A549 (cell line): ENCODE data around the gene MUC2. TPM values are rescaled to one million over a fixed set of nuclear protein-coding genes. Genes with fewer than 3 reads are reported as not detected.

ENCODE experiments used
- ATAC-seq, 2 experiments: fragments of 200-7000 bp in 1 of 2; fragments of >200 bp in 1 of 2; cut with Nextera tagmentation in 1 of 2; cut with Tn5 transposase in 1 of 2; 3 replicates each; pipeline versions ENCODE4 v1.8.0 to v1.9.1; 2018 to 2020; ENCODE audit warnings: mild to moderate bottlenecking in 1 of 2, moderate library complexity in 1 of 2
- CTCF ChIA-PET: fragments of 300-600 bp; sonication (Branson Sonifier 250); formaldehyde crosslinking; extraction: SDS; loops from one replicate; lab custom pipeline; 2021; ENCODE audit warnings: antibody characterized with exemption, inconsistent platforms; lab: Yijun Ruan, JAX
- POLR2A ChIA-PET: fragments of 350-600 bp; formaldehyde crosslinking; extraction: SDS; loops from one replicate; lab custom pipeline; 2021; ENCODE audit warnings: antibody characterized with exemption, inconsistent platforms; lab: Yijun Ruan, JAX
- DNase-seq, 2 experiments: peaks; one replicate each; pipeline versions ENCODE4 v3.0.0 to v3.0.0-alpha.2; 2011 to 2016; ENCODE audit warnings: low read depth in 1 of 2, low spot score in 1 of 2
- FAIRE-seq: peaks from 2 replicates; lab custom pipeline; 2011; peaks lifted over from hg19 to GRCh38; lab: Jason Lieb, UNC
- H3K27ac ChIP-seq, 2 experiments: fragments of >200 bp; sonication (Bioruptor Twin); formaldehyde crosslinking; 3 replicates each; pipeline ENCODE4 v1.5.1; 2016 to 2017
- H3K4me1 ChIP-seq: fragments of >200 bp; sonication (Bioruptor Twin); formaldehyde crosslinking; 3 replicates; pipeline ENCODE4 v1.6.1; 2016
- H3K4me2 ChIP-seq: fragments of >200 bp; sonication (Bioruptor Twin); formaldehyde crosslinking; 3 replicates; pipeline ENCODE4 v1.6.1; 2016
- H3K4me3 ChIP-seq: fragments of >200 bp; sonication (Bioruptor Twin); formaldehyde crosslinking; 3 replicates; pipeline ENCODE4 v1.5.1; 2016
- H3K9me3 ChIP-seq: fragments of >200 bp; sonication (Bioruptor Twin); formaldehyde crosslinking; 3 replicates; pipeline ENCODE4 v1.6.1; 2016
- BHLHE40 ChIP-seq: IDR thresholded peaks from 2 replicates; pipeline ENCODE4 v1.6.1; 2012; ENCODE audit warnings: low read depth, low read length, inconsistent platforms
- CBX2 ChIP-seq: fragments of 200-600 bp; sonication (generic); IDR thresholded peaks from 2 replicates; pipeline ENCODE4 v1.6.1; 2016; ENCODE audit warnings: low read depth, mild to moderate bottlenecking, borderline replicate concordance
- CHD4 ChIP-seq: fragments of 200-600 bp; sonication (generic); IDR thresholded peaks from 2 replicates; pipeline ENCODE4 v1.6.1; 2016; ENCODE audit warnings: antibody characterized with exemption, mild to moderate bottlenecking, borderline replicate concordance
- FOSL2 ChIP-seq, 2 experiments: fragments of 450-650 bp in 1 of 2; fragments of >200 bp in 1 of 2; sonication (Bioruptor Twin) in 1 of 2; formaldehyde crosslinking; IDR thresholded peaks; 2 replicates each; pipeline versions ENCODE4 v1.5.0 to v1.6.1; 2016 to 2020; ENCODE audit warnings: mild to moderate bottlenecking in 1 of 2, moderate library complexity in 1 of 2
- HOXA7 ChIP-seq: fragments of 250-450 bp; sonication (Bioruptor Pico); IDR thresholded peaks from 2 replicates; pipeline ENCODE4 v1.5.0; 2020; ENCODE audit warnings: mild to moderate bottlenecking, moderate library complexity
- HOXB13 ChIP-seq: fragments of 250-450 bp; sonication (Bioruptor Pico); IDR thresholded peaks from 2 replicates; pipeline ENCODE4 v1.5.0; 2020; ENCODE audit warnings: low read depth, mild to moderate bottlenecking, moderate library complexity
- HOXB5 ChIP-seq: fragments of 250-450 bp; sonication (Bioruptor Pico); IDR thresholded peaks from 2 replicates; pipeline ENCODE4 v1.5.0; 2020; ENCODE audit warnings: mild to moderate bottlenecking, moderate library complexity
- JUNB ChIP-seq: fragments of >200 bp; sonication (Bioruptor Twin); formaldehyde crosslinking; IDR thresholded peaks from 2 replicates; pipeline ENCODE4 v1.6.1; 2016
- KDM5A ChIP-seq: fragments of 200-600 bp; sonication (generic); IDR thresholded peaks from 2 replicates; pipeline ENCODE4 v1.6.1; 2016; ENCODE audit warnings: antibody characterized with exemption, mild to moderate bottlenecking
- MAFK ChIP-seq: fragments of 450-650 bp; IDR thresholded peaks from 2 replicates; pipeline ENCODE4 v1.6.1; 2014; ENCODE audit not compliant: partially characterized antibody
- MAZ ChIP-seq: fragments of 150-350 bp; IDR thresholded peaks from 2 replicates; pipeline ENCODE4 v1.6.1; 2014; ENCODE audit warnings: antibody characterized with exemption, low read depth, low read length, borderline replicate concordance
- MYC ChIP-seq: IDR thresholded peaks from 2 replicates; pipeline ENCODE4 v1.6.1; 2012; ENCODE audit warnings: mild to moderate bottlenecking, inconsistent platforms, low read length, improper control_type of control experiment, borderline replicate concordance
- PHF8 ChIP-seq: fragments of 200-600 bp; sonication (generic); IDR thresholded peaks from 2 replicates; pipeline ENCODE4 v1.6.1; 2016; ENCODE audit warnings: low read depth, mild to moderate bottlenecking, antibody characterized with exemption, moderate library complexity, borderline replicate concordance
- RCOR1 ChIP-seq: fragments of 150-350 bp; IDR thresholded peaks from 2 replicates; pipeline ENCODE4 v1.6.1; 2014; ENCODE audit warnings: antibody characterized with exemption, low read length, low read depth
- SREBF2 ChIP-seq: fragments of 450-650 bp; IDR thresholded peaks from 2 replicates; pipeline ENCODE4 v1.6.1; 2014; ENCODE audit warnings: mild to moderate bottlenecking, moderate library complexity
- TP53 ChIP-seq: fragments of 250-450 bp; sonication (Bioruptor Pico); IDR thresholded peaks from 2 replicates; pipeline ENCODE4 v1.5.0; 2021; ENCODE audit warnings: mild to moderate bottlenecking, moderate library complexity
- WGBS: methylation state at CpG from one replicate; pipeline ENCODE4 v1.1.6; 2017; ENCODE audit errors: missing lambda C conversion rate; 5-methylcytosine and 5-hydroxymethylcytosine counted together
- polyA plus RNA-seq, 4 experiments: library from polyadenylated mRNA; depleted of rRNA in 3 of 4; stranded (reverse); fragments of >200 nt; fragmentation: RNase III in 1 of 4; extraction: RNeasy Plus Mini Kit Qiagen cat#74134 plus additional on column Dnase treatment in 1 of 4; gene quantifications; 2 replicates in 3 of 4; 3 replicates in 1 of 4; pipeline ENCODE4 v1.2.3, GENCODE V29; 2011 to 2017
- TF ChIP-seq, protein P1 (sequence below): fragments of 450-650 bp; IDR thresholded peaks from 2 replicates; pipeline ENCODE4 v1.6.1; 2014; ENCODE audit warnings: antibody characterized with exemption
- TF ChIP-seq, protein P2 (sequence below): IDR thresholded peaks from 2 replicates; pipeline ENCODE4 v1.6.1; 2012
- TF ChIP-seq, protein P3 (sequence below): fragments of >200 bp; sonication (Bioruptor Twin); formaldehyde crosslinking; IDR thresholded peaks from 3 replicates; pipeline ENCODE4 v1.6.1; 2016

The MUC2 gene
- polyA plus RNA-seq, 2 of the 4 experiments (the other 2 are of a cell fraction) = 0.01 to 0.03 TPM

DNA sequence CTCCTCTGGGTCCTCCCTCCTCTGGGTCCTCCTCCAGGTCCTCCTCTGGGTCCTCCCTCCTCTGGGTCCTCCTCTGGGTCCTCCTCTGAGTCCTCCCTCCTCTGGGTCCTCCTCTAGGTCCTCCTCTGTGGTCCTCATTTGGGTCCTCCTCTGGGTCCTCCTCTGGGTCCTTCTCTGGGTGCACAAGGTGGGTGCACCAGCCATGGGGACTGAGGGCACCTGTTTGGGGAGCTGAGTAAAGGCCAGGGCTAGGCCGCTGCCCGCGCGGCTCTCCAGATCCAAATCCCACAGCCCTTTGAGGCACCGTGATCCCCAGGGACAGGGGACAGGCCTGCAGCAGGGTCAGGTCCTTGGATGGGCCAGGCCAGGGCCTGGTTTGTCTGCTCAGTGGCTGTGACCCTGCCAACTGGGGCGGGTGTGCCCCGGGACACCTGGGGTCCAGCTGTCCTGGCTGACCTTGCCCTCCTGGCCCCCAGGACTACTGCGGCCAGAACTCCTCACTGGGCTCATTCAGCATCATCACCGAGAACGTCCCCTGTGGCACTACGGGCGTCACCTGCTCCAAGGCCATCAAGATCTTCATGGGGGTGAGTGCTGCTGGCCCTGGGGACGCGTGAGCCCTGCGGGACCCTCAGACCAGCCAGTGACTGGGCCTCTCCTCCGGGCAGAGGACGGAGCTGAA lies 12.7 kb downstream of the MUC2 start:
- WGBS = 89% methylated on average over 9 of the region's 17 CpGs
- no peak for ATAC-seq
- H3K27ac ChIP-seq = no peak overlapping the region
- FAIRE-seq = no peak
- no peak overlapping the region for H3K4me2 ChIP-seq
- CTCF ChIA-PET = no interaction called here
- DNase-seq = no peak
- POLR2A ChIA-PET = no interaction called here
- H3K9me3 ChIP-seq = no peaks in the 10 kb centered on the region; the same call in 2 of the 3 replicates
- TF ChIP-seq, protein P1, sequence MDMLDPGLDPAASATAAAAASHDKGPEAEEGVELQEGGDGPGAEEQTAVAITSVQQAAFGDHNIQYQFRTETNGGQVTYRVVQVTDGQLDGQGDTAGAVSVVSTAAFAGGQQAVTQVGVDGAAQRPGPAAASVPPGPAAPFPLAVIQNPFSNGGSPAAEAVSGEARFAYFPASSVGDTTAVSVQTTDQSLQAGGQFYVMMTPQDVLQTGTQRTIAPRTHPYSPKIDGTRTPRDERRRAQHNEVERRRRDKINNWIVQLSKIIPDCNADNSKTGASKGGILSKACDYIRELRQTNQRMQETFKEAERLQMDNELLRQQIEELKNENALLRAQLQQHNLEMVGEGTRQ = no peak
- TF ChIP-seq RCOR1 = no peak
- H3K4me3 ChIP-seq = no peak overlapping the region
- H3K4me1 ChIP-seq = no peaks in the 10 kb centered on the region

DNA sequence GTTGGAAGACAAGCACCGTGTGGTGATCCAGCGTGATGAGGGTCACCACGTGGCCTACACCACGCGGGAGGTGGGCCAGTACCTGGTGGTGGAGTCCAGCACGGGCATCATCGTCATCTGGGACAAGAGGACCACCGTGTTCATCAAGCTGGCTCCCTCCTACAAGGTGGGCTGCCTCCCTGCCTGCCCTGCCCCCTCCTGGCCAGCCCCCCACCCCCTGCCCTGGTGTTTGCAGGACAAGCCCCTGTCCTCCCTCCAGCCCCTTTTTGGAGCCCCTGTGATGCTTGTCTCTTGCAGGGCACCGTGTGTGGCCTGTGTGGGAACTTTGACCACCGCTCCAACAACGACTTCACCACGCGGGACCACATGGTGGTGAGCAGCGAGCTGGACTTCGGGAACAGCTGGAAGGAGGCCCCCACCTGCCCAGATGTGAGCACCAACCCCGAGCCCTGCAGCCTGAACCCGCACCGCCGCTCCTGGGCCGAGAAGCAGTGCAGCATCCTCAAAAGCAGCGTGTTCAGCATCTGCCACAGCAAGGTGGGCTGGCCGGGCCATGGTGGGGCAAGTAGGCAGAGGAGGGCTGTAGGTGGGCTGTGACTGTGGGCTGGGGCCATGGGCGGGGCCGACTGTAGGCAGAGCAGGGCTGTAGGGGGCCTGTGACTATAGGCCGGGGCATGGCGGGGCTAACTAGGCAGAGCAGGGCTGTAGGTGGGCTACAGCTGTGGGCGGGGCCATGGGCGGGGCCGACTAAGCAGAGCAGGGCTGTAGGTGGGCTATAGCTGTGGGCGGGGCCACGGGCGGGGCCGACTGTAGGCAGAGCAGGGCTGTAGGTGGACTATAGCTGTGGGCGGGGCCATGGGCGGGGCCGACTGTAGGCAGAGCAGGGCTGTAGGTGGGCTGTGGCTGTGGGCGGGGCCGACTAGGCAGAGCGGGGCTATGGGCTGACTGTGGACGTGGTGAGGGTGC lies 13.6 kb downstream of the MUC2 start:
- ChIA-PET CTCF (interaction anchor here (0.6 kb wide), 1 partner anchor 14 kb away, joined by 3 read pairs; no protein-coding TSS in a partner anchor), POLR2A (no interaction called here)
- 81% methylated on average over 16 of the region's 40 CpGs for WGBS
- DNase-seq (no peak), ATAC-seq (no peak), FAIRE-seq (no peak)
- no peaks in the 10 kb centered on the region; the same call in 2 of the 3 replicates for H3K9me3 ChIP-seq
- no peak overlapping the region for H3K4me3 ChIP-seq
- no peak overlapping the region for H3K27ac ChIP-seq
- TF ChIP-seq CHD4 = no peak
- TF ChIP-seq, protein P1 = no peak
- TF ChIP-seq HOXB5 (CRISPR knock-in tag) = no peak
- no peak for TF ChIP-seq JUNB
- TF ChIP-seq CBX2 = no peak
- H3K4me2 ChIP-seq = no peak overlapping the region
- no peaks in the 10 kb centered on the region for H3K4me1 ChIP-seq

DNA sequence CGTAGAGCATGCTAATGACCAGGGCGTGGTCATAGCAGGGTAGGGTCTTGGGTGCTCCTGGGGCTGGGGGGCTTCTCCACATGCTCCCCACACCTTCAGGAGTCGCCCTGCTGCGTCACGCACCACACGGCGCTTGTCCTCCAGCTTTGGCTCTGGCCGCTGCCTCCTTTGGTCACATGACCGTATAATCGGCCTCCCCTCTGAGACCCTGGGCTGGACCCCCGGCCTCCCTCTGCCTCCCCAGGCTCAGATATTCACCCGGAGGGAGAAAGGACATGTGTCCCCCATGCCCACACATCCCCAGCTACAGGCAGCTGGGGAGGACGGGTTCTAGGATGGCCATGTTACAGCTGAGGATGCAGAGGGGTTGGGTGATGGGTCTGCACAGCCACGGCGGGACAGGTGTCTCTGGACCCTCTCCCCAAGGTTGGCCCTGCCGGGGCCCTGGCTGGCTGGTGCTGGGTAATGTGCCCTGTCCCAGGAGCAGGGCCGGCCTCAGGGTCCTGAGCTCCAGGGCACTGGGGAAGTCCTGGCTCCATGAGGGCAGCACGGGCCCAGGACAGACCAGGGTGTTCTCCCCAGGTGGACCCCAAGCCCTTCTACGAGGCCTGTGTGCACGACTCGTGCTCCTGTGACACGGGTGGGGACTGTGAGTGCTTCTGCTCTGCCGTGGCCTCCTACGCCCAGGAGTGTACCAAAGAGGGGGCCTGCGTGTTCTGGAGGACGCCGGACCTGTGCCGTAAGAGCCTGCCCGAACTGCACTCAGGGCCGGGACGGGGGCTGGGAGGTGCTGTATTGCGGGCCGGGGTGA lies 14.5 kb downstream of the MUC2 start:
- no peak for DNase-seq
- 84% methylated on average over 17 of the region's 33 CpGs for WGBS
- FAIRE-seq = no peak
- Histone ChIP-seq H3K4me1 (no peaks in the 10 kb centered on the region), H3K9me3 (no peaks in the 10 kb centered on the region; the same call in 2 of the 3 replicates), H3K27ac (no peak overlapping the region), H3K4me3 (no peak overlapping the region), H3K4me2 (no peak overlapping the region)
- POLR2A ChIA-PET = no interaction called here
- no peak for TF ChIP-seq HOXB13 (CRISPR knock-in tag)
- CTCF ChIA-PET = interaction anchor here (0.6 kb wide), 1 partner anchor 13 kb away, joined by 3 read pairs; no protein-coding TSS in a partner anchor
- ATAC-seq = no peak

DNA sequence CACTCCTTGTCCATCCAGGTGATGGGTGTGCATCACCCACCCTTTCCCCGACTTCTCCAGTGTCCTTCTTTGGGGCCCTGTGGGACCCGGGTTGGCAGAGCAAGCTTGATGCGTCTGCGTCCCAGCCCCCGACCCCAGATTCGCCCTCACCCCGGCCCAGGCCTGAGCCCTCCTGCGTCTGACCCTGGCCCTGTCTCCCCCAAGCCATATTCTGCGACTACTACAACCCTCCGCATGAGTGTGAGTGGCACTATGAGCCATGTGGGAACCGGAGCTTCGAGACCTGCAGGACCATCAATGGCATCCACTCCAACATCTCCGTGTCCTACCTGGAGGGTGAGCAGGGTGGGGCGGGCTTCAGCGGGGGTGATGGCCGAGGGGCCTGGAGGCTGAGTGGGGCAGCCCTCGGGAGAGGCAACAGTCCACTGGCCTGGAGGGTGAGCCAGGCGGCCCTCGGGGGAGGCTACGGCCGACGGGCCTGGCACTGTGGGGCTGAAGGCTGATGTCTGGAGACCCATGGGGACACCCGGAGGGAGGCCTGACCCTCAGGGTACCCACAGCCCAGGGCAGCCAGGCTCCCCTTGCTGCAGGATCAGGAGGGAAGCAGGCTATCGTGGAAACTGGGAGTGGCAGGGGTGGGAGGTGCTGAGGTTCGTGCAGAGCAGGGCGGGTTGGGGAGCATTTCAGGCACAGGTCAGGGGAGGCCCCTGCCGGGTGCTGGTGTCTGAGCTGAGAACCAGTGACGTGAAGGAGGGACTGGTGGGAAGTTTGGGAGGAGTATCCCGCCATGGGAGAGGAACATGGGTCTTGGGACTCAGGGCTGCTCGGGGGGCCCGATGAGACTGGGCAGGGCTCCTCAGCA lies 15.3 kb downstream of the MUC2 start:
- H3K4me1 ChIP-seq = no peaks in the 10 kb centered on the region
- DNase-seq (no peak), FAIRE-seq (no peak), ATAC-seq (no peak)
- H3K9me3 ChIP-seq = no peaks in the 10 kb centered on the region; the same call in 2 of the 3 replicates
- POLR2A ChIA-PET = no interaction called here
- H3K4me3 ChIP-seq = no peak overlapping the region
- 74% methylated on average over 19 of the region's 31 CpGs for WGBS
- H3K27ac ChIP-seq = no peak overlapping the region
- CTCF ChIA-PET = no interaction called here
- H3K4me2 ChIP-seq = no peak overlapping the region
- no peak for TF ChIP-seq MAZ
- TF ChIP-seq, protein P2, sequence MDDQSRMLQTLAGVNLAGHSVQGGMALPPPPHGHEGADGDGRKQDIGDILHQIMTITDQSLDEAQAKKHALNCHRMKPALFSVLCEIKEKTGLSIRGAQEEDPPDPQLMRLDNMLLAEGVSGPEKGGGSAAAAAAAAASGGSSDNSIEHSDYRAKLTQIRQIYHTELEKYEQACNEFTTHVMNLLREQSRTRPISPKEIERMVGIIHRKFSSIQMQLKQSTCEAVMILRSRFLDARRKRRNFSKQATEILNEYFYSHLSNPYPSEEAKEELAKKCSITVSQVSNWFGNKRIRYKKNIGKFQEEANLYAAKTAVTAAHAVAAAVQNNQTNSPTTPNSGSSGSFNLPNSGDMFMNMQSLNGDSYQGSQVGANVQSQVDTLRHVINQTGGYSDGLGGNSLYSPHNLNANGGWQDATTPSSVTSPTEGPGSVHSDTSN = no peak
- no peak for TF ChIP-seq RCOR1
- TF ChIP-seq MAFK = no peak
- no peak for TF ChIP-seq MYC
- TF ChIP-seq HOXA7 (CRISPR knock-in tag) = no peak
- TF ChIP-seq TP53 (CRISPR knock-in tag) = no peak
- TF ChIP-seq SREBF2 = no peak
- TF ChIP-seq, protein P3, sequence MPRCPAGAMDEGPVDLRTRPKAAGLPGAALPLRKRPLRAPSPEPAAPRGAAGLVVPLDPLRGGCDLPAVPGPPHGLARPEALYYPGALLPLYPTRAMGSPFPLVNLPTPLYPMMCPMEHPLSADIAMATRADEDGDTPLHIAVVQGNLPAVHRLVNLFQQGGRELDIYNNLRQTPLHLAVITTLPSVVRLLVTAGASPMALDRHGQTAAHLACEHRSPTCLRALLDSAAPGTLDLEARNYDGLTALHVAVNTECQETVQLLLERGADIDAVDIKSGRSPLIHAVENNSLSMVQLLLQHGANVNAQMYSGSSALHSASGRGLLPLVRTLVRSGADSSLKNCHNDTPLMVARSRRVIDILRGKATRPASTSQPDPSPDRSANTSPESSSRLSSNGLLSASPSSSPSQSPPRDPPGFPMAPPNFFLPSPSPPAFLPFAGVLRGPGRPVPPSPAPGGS = no peak
- no peak for TF ChIP-seq KDM5A
- TF ChIP-seq BHLHE40 = no peak
- no peak for TF ChIP-seq PHF8
- TF ChIP-seq FOSL2 (IDR thresholded peaks at IDR 0.05) = no peak
- no peak for TF ChIP-seq FOSL2 (CRISPR knock-in tag; IDR thresholded peaks at IDR 0.05)
